GM21360 (cell line): Measurements from ENCODE around the gene PPT2.

Experiments
- ATAC-seq: cut with Tn5 transposase; IDR thresholded peaks from one replicate; pipeline ENCODE4 v1.9.1; 2021; ENCODE audit warnings: mild to moderate bottlenecking, moderate library complexity; ENCODE audit not compliant: unreplicated experiment

Gene PPT2, protein sequence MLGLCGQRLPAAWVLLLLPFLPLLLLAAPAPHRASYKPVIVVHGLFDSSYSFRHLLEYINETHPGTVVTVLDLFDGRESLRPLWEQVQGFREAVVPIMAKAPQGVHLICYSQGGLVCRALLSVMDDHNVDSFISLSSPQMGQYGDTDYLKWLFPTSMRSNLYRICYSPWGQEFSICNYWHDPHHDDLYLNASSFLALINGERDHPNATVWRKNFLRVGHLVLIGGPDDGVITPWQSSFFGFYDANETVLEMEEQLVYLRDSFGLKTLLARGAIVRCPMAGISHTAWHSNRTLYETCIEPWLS

DNA sequence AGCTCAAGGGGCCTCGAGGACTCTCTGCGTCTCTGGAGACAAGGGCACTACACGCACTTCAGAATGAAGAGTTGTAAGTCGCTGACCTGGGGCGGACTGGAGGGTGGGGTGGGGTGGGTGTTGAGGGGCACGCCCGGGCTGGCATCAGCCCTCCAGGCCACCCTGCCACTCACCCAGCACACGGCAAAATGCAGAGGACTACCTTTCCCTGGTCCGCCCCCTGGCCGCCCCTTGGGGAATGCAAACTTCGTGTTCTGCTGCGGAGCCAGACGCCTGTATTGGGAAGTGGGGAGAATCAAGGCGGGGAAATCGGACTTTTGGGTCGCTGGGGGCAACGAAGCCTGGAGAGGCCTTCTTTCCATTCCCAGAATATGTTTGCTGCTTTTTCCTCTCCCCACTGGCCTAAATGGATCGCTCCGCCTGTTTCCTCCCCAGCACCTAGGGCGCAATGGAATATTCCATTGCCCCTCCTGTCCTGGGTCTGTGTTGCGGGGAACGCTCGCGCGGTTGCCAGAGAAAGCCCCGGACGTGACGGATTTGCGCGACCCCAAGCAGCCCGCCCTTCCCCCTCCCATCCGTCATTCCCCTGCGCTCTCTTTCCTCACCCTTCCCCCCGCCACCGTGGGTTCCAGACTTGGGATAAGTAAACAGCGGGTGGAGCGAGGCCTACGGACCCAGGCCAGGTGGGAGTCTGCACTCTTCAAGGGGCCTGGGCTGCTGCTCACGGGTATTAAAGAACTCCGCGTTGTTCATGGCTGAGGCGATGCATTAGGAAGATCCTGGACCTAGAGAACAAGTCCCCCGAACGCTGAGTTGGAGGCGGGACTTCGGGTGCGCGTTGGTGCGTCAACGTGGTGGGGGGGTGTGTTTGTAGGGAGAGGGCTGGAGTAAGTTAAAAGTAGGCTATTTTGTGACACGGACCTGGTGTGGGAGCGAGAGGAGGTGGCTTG lies at the start of gene PPT2:
PPT2 (plus strand) TSS at position 578 of the 950 bp plus-strand sequence. CDS start 454 bp downstream, outside the sequence.
- ATAC-seq, result no peak

DNA sequence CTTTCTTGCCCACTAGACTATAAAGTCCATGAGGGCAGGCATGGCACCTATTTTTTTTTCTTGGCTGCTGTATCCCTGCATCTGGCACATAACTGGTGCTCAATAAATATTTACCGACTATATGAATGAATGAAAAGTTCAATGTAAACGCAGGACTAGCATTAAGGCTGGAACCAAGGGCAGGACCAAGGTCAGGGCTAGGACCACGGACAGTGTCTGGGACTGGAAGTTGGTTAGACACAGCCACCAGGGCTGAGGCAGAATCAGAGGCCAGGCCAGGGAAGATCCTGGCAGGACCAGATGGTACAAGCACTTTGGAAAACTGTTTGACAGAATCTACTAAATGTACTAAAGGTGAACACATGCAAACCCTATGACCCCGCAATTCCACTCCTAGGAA lies 48.5 kb upstream of the PPT2 start:
- ATAC-seq, result no peak

DNA sequence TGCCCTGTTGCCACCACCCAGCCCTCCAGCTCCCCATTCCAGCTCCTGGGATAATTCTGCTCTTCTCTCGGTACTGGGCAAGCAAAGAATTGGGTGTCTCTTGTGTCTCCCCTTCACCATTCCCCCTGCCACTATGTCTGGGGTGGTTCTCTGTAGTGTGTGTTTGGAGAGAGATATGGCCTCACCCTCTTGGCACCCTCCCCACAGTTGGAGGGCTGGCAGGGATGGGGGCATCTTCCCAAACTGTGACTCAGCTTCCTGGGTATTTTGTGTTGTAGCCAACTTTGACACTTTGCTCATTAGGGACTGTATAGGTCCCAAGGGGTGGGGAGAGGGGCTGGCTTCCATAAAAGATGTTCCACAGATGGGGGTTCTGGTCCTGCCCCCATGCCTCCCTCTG lies 46.5 kb upstream of the PPT2 start:
- ATAC-seq, result no peak

DNA sequence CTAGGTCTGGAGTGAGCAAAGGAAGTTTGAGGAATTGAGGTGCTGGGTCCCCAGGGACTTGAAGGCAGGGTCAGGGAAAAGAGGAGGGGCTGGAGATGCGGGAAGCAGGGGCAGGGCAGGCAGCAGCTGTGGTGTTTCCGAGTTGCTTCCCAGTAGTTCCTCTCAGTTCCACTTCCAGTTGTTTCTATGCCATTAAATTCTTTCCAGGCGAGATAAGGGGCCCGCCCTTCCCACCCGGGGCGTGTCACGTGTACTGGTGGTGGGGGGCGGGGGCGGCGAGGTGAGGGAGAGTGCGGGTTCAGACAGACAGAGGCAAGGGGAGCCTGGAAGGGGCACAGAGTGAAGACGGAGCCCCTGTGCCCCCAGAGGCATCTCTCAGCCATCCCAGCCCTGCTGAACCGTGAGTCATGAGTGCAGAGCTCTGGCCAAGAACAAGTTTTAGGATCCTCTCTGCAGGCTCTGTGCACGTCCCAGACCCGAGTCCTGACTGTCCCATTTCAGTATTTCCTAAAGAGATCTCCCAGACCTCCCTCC lies 45.8 kb upstream of the PPT2 start:
- no peak for ATAC-seq

DNA sequence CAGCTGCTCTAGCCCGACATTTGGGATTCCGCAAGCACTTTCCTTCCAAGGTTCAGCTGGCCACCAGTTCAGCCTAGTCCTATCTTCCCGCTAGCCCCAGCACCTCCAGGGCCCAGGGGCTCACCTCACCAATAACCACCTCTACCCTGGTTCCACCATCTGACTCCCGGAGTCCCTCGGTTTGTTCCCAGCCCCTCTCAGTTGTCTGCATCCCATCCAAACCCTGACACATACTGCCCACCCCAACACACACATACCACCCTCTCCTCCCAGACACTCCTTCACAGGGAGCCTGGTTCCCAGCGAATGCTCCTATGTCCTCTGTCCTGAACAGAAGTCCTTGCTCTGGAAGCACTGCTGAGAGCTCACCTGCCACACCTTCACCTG lies 45.2 kb upstream of the PPT2 start:
- no peak for ATAC-seq

DNA sequence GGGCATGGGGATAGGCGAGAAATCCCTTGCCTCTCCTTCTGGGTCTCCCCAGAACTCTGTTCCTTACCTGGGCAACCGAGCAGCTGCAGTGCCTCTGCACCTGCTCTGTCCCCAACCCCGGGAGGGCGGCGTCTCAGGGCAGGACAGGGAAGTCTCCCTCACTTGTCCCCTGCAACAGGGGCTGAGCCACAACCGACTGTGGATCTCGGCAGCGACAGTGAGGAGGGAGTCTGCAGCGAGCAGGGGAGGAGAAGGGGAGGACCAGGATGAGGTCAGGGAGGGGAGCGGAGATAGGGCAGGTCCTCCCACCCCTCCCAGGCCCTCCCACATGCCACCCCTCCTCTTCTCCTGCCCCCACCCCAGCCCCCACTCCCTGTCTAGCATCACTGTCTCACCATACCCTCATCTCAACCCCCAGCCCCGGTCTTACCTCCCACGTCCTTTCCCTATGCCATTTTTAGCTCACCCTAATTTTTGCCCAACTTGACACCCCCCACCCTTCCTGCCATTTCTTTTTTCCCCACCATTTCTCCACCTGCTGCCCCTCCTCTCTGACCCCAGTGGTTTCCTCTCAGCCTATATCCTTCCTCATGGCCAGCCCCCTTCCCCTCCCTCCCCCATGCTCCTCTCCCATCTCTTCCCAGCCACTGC lies 44.7 kb upstream of the PPT2 start, which contains the start of gene TNXB:
TNXB (minus strand) TSS at position 225 of the 651 bp plus-strand sequence. CDS start 11,140 bp downstream, outside the sequence.
- ATAC-seq, result no peak

DNA sequence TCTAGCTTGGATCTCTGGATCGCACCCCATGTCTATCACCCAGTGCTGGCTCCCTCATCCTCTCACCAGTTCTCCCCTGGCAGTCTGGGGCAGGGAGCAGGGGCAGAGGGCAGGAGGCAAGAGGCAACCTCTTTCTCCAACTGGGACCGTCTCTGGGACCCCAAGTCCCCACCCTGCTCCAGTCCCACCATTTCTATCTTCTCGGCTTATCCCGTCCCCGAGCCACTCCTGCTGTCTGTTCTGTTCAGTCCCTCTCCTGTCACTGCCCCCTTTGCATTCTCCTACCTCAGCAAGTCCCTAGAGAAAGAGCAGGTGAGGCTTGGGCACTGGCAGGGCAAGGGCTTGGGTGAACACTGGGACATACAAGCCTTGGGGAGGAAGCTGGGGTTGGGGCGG lies 44.2 kb upstream of the PPT2 start:
- no peak for ATAC-seq

DNA sequence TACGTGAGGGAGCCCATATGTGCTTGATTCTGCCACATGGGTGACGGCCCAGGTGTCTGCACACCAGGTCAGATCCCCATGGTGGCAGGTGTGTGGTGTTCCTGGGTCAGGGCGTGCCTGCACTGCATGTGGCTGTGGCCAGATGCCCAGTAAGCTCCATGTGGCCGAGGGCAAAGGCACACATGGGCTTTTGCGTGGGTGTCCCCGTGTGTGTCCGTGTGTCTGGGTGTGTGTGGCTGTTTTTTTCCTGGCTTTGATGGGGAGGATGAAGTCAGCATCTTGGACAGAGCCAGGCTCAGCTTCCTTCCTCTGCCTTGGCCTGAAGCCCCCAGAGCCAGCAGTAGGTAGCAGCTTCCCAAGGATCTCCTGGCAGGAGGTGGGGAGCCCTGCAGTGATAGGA lies 43.3 kb upstream of the PPT2 start:
- no peak for ATAC-seq

DNA sequence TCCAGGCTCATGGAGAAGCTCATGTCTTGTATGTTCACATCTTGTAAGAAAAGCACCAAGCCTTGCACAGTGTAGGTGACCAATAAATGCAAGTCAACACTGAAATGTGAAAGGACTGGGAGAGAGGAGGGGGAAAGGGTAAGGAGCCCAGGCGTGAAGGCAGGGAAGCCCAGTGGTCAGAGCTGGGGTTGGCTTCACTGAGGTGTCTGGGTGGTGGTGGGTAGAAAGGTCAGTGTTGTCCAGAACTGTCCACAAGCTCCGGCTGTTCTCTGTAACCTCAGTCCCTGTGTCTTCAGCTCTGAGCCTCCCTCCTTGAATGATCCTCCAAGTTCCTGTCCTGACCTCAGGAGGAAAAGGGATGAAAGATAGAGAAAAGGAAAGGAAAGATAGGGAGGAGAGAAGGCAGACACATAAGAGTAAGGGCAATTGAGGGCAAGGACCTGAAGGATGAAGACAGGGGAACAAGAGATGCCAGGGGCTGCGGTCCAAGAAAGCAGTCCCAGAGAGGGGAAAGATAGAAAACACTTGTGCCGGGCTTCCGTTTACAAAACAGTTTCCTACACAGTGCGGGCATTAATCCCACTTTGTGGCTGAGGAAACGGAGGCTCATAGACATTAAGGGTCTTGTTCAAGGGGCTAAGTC lies 42.4 kb upstream of the PPT2 start:
- ATAC-seq, result no peak

DNA sequence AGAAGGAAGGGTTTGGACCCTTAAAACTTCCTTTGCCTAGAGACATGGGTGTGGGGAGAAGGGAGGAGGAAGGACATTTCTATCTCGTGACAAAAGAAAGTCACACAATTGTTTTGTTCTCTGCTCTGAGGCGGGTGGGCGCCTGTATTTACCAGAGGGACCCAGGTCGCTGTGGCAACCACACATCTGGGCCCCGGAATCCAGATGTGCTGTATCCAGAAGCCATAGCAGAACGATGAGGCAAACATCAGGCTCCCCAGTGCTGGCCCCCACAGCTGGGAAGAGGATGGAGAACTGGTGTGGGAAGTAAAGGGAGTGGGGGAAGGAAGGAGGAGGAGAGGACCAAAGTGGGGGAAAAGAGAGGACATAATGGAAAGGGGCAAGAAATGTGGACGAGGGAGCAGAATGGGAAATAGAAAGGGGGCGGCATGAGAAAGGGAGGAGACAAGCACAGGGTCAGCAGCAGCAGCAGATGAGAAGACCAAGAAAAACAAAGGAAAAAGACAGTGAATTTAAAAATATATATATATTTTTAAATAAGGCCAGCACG lies 41.4 kb upstream of the PPT2 start:
- ATAC-seq, result no peak

DNA sequence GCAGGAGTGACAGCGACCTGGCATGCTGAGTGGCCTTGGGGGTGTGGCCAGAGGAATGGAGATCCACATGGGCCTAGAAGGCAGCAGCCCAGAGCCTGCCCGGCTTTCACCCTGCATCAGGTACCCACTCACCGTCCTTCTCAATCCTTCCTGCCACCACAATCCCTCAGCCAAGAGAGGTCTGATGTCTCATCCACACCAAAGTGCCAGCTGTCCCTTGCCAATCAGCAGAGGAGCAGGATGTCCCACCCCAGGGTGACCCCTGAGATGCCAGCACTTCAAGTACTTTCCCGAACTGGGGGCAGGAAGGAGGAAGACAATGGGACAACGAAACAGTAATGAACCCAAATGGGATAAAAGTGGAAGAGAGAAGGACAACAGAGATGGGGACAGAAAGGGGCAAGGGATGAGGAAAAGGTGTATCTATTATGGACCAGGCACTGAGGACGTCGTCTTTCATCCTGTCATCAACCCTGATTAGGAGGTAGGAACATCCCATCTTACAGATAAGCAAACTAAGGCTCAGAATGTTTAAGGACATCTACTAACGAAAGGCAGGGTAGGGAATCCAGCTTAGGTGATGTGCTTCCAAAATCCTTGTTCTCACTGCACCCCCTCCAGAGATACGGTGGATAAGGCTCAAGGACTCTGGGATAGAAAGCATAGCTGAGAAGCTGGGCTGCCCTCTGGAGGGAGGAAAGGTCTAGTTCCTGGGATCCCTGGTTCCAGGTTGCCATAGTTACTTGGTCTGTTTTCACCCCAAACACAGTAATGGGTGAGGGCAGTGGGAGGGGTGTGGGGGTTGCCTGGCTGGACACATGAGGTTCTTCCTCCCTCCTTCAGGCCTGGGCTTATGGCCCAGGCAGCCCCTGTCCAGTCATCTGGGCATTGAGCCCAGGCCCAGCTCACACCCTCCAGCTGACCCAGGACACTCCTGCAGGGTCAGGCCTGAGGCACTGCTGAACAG lies 40.3 kb upstream of the PPT2 start:
- no peak for ATAC-seq

DNA sequence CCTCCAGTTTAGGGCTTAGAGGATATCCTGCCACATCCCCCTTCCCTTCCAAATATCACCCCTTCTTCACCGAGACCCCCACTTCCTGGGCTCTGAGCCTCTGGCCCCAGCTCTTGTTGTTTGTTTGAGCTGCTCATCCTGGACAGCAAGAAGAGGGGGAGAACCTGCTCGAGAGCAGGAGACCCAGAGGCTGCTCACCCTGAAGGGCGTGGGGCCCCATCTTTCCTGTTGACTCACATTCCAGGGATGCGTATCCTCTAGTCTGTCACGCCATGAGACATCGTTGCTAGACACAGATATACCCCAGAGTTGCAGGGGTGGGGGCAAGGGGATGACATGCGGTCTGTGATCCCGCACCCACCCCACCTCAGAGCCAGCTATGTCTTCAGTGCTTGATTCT lies 39.1 kb upstream of the PPT2 start:
- no peak for ATAC-seq

DNA sequence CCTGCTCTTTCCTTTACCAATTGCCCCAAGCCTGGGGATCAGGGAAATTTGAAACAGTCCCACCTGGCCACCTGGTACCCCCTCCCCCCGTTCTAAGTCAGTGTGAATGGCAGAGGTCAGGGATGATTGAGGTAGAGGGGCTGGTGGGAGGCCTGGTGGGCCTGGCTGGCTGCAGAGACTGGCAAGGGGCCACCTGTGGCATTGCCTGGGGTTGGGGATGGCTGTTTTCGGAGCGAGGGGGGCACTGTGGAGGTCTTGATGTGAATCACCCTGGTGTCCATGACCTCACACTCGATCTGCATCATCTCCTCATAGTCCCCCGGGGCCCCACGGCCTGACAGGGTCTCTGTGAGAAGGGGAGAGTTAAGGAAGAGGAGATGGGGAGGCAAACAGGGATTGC lies 38.3 kb upstream of the PPT2 start:
- no peak for ATAC-seq

DNA sequence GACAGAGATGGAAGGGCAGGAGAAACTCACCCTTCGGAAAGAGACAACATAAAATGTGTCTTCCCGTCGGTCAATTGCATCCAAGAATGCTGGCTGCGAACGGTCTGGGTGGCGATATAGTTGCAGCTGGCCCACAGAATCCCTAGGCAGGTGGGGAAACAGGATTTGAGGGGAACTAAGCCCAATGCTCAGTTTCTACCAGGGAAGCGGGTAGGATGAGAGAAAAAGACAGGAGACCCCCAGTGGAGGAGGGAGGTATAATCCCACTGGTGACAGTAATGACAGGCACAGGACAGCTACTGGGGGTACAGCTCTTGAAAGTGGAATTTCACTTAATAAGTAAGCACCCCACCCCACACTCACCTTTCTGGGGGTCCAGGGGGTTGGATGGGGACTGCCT lies 37.3 kb upstream of the PPT2 start:
- no peak for ATAC-seq

DNA sequence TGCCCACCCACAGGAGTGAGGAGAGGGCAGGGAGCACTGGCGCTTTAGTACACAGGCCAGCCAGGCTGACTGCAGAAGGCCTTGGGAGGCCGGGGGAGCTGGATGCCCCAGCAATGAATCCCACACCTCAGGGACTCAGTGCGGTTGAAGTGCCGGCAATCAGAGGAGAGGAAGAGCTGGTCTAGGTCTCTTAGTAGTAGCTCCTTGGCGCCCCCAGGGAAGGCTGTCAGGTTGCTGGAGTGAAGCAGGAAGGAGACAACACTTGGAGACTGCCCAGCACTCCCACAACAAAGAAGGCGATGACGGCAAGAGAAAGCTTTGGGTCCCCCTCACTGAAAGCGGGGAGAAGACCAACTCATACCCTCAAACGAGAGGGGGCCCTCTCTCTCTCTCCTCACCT lies 36.5 kb upstream of the PPT2 start:
- no peak for ATAC-seq

DNA sequence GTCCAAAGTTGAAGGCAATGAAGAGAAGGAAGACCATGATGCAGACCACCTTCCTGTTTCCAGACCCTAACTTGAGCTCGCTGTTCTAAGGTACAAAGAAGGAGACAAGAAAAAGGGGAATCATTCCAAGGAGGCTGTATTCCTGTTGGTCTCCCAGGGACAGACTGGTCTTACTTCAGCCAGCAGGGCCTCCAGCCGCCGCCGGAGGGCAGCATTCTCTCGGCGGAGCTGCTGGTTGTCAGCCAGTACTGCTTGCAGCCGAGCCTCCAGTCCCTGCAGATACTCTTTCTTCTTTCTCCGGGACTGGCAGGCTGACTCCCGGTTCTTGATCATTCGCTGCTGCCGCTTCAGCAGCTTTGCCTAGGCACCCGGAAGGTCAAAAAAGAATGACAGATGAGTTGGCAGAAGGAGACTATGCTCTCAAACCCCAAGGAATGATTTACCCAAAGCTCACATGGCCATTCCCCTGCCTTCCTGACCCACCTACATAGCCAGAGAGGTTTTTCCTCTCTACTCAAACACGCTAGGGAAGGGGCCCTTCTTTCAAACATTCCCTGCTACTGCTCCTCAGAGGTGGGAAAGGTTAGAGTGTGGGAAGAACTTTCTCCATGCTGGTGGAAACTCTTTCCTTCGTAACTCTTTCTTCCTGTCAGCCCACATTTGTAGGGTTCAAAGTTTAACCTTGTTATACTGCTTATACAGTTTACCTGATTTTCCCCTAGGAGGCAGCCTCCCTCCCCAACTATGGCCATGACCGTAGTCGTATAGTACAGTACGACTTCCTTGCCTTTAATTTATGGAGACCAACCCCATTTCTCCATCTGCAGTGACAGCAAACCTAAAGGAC lies 34.9 kb upstream of the PPT2 start:
- ATAC-seq, result no peak

DNA sequence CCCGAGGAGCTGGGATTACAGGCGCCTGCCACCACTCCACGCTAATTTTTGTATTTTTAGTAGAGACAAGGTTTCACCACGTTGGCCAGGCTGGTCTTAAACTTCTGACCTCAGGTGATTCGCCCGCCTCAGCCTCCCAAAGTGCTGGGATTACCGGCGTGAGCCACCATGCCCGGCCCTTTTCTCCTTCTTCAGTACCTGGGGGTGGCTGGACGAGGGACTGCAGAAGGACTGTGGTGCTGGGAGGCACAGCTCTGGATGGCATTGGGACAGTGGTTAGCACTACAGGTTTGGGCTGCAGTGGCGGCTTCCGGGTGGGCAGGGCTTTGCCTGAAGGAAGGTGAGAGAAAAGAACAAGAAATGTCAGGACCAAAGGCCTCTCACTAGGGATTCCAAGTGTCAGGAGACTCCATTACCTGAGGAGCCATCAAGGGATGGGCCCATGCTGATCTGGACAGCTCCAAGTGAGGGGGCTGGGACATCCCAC lies 33.3 kb upstream of the PPT2 start:
- ATAC-seq, result no peak

DNA sequence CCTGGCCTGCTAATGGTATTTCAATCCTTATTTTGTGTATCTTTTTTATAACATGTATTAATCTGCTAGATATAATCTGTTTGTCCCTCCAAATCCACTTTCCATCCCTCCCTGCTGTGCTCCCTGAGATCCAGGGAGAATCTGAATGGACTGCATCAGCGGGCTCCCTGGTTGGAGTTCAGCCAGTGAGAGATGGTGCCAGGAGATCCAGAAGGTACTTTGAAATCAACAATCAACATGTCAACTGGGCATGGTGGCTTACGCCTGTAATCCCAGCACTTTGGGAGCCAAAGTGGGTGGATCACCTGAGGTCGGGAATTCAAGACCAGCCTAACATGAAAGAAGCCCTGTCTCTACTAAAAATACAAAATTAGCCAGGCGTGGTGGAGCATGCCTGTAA lies 30.3 kb upstream of the PPT2 start:
- no peak for ATAC-seq
